Immature natural killer cell (primary cell): ENCODE measurements around the gene ENG. TPM values are rescaled to one million over a fixed set of nuclear protein-coding genes. Genes with fewer than 3 reads are reported as not detected.
A peak's percentile ranks its signal among the peaks of the same experiment; 100 is the strongest.
"Not testable (repeated sequence)": the region's sequence is repeated elsewhere in the genome, so short reads cannot be mapped to it uniquely, and the experiment has no call there.

ENCODE experiments used
- DNase-seq, 3 donors: peaks; one replicate each; pipeline ENCODE4 v3.0.0; 2022; ENCODE audit warnings: mixed read lengths in 1 of 3
- H3K27ac Mint-ChIP-seq, 6 donors: one replicate each; pipeline ENCODE4 v1.8.0; 2020; ENCODE audit warnings: mixed read lengths in 6 of 6, mild to moderate bottlenecking in 5 of 6, inconsistent platforms in 4 of 6, moderate library complexity in 3 of 6
- H3K27me3 Mint-ChIP-seq, 3 donors: one replicate each; pipeline ENCODE4 v1.8.0; 2020 to 2021; ENCODE audit warnings: low read depth in 3 of 3, mild to moderate bottlenecking in 3 of 3, mixed read lengths in 3 of 3, moderate library complexity in 3 of 3, inconsistent platforms in 1 of 3
- H3K36me3 Mint-ChIP-seq, 3 donors: one replicate each; pipeline ENCODE4 v1.8.0; 2020; ENCODE audit warnings: mixed read lengths in 3 of 3, inconsistent platforms in 2 of 3, mild to moderate bottlenecking in 2 of 3
- H3K4me1 Mint-ChIP-seq, 2 donors: one replicate each; pipeline ENCODE4 v1.8.0; 2020; ENCODE audit warnings: inconsistent platforms in 2 of 2, mild to moderate bottlenecking in 2 of 2, mixed read lengths in 2 of 2, moderate library complexity in 1 of 2
- H3K4me3 Mint-ChIP-seq, 5 donors: one replicate each; pipeline ENCODE4 v1.8.0; 2020; ENCODE audit warnings: mild to moderate bottlenecking in 5 of 5, mixed read lengths in 5 of 5, inconsistent platforms in 3 of 5, moderate library complexity in 3 of 5
- H3K9me3 Mint-ChIP-seq, 6 donors: one replicate each; pipeline ENCODE4 v1.8.0; 2020; ENCODE audit warnings: mild to moderate bottlenecking in 6 of 6, mixed read lengths in 6 of 6, inconsistent platforms in 4 of 6, moderate library complexity in 3 of 6
- polyA plus RNA-seq, 3 donors: library from polyadenylated mRNA; unstranded; fragments of 300-500 nt; fragmentation: Illumina TruSeq; gene quantifications; one replicate each; pipeline ENCODE4 v1.2.3, GENCODE V29; 2021

ENG gene
- polyA plus RNA-seq, 3 donors from 2014 or later, result 7.2 to 12.1 (median 8.6) TPM

- peaks cover 0 to 2% (median 0%) of the 10 kb centered on the region in 6 donors for H3K9me3 Mint-ChIP-seq
- H3K27ac Mint-ChIP-seq, result peak overlapping the region; percentile 75 to 88 (median 82)
- H3K4me3 Mint-ChIP-seq, result peak overlapping the region; percentile 32 to 69 (median 58)
- peaks cover 52 to 56% of the 10 kb centered on the region in 2 donors for H3K4me1 Mint-ChIP-seq
- H3K27me3 Mint-ChIP-seq, result peaks cover 0 to 2% (median 1%) of the 10 kb centered on the region in 3 donors
- no peak for DNase-seq
- peaks cover 0 to 9% (median 0%) of the 10 kb centered on the region in 3 donors for H3K36me3 Mint-ChIP-seq
Observed at GRCh38 chr9:127854960-127855359, 502 bp upstream of the ENG start.

GRCh38 chr9:127853312-127854183 is 910 bp downstream of the ENG start:
- peaks cover 2 to 12% (median 8%) of the 10 kb centered on the region in 6 donors for H3K9me3 Mint-ChIP-seq
- peaks cover 0 to 1% (median 0%) of the 10 kb centered on the region in 3 donors for H3K27me3 Mint-ChIP-seq
- peak in 1 of 3 donors; percentile 17 for DNase-seq
- peak overlapping the region; percentile 86 to 92 (median 89) for H3K4me3 Mint-ChIP-seq
- H3K36me3 Mint-ChIP-seq, result peaks cover 7 to 20% (median 8%) of the 10 kb centered on the region in 3 donors
- H3K27ac Mint-ChIP-seq, result peak overlapping the region; percentile 88 to 95 (median 93)
- H3K4me1 Mint-ChIP-seq, result peaks cover 45 to 49% of the 10 kb centered on the region in 2 donors

GRCh38 chr9:127852829-127853228 is 1.6 kb downstream of the ENG start:
- Mint-ChIP-seq H3K4me3 (peak overlapping the region; percentile 33 to 86 (median 62)), H3K9me3 (peaks cover 3 to 12% (median 8%) of the 10 kb centered on the region in 6 donors), H3K27me3 (peaks cover 0 to 1% (median 0%) of the 10 kb centered on the region in 3 donors), H3K27ac (peak overlapping the region; percentile 60 to 94 (median 85)), H3K4me1 (peaks cover 45 to 48% of the 10 kb centered on the region in 2 donors), H3K36me3 (peaks cover 7 to 22% (median 8%) of the 10 kb centered on the region in 3 donors)
- no peak for DNase-seq

- no peaks in the 10 kb centered on the region for H3K27me3 Mint-ChIP-seq
- peak overlapping the region in 2 of 6 donors; percentile 12 to 38 for H3K27ac Mint-ChIP-seq
- DNase-seq, result no peak
- peaks cover 7 to 22% (median 8%) of the 10 kb centered on the region in 3 donors for H3K36me3 Mint-ChIP-seq
- peak overlapping the region in 1 of 5 donors; percentile 12 for H3K4me3 Mint-ChIP-seq
- peaks cover 3 to 12% (median 8%) of the 10 kb centered on the region in 6 donors for H3K9me3 Mint-ChIP-seq
- H3K4me1 Mint-ChIP-seq, result peaks cover 41 to 43% of the 10 kb centered on the region in 2 donors
Observed at GRCh38 chr9:127850286-127850830, 4.1 kb downstream of the ENG start.

GRCh38 chr9:127848756-127849504 is 5.5 kb downstream of the ENG start:
- Mint-ChIP-seq H3K27me3 (no peaks in the 10 kb centered on the region), H3K4me1 (peaks cover 31 to 35% of the 10 kb centered on the region in 2 donors), H3K4me3 (no peak overlapping the region), H3K9me3 (peaks cover 3 to 12% (median 8%) of the 10 kb centered on the region in 6 donors), H3K27ac (peak overlapping the region in 3 of 6 donors; percentile 32 to 67 (median 33)), H3K36me3 (peaks cover 7 to 22% (median 8%) of the 10 kb centered on the region in 3 donors)
- no peak for DNase-seq

- Mint-ChIP-seq H3K27me3 (no peaks in the 10 kb centered on the region), H3K4me3 (no peak overlapping the region), H3K4me1 (peaks cover 24 to 27% of the 10 kb centered on the region in 2 donors), H3K9me3 (peaks cover 3 to 12% (median 8%) of the 10 kb centered on the region in 6 donors), H3K27ac (peak overlapping the region in 4 of 6 donors; percentile 49 to 58 (median 53)), H3K36me3 (peaks cover 7 to 22% (median 8%) of the 10 kb centered on the region in 3 donors)
- DNase-seq, result no peak
Observed at GRCh38 chr9:127847833-127848755, 6.4 kb downstream of the ENG start.

- peaks cover 15 to 18% of the 10 kb centered on the region in 2 donors for H3K4me1 Mint-ChIP-seq
- H3K36me3 Mint-ChIP-seq, result peaks cover 7 to 20% (median 8%) of the 10 kb centered on the region in 3 donors
- peak overlapping the region; percentile 49 to 80 (median 64) for H3K27ac Mint-ChIP-seq
- H3K27me3 Mint-ChIP-seq, result no peaks in the 10 kb centered on the region
- peaks cover 3 to 12% (median 8%) of the 10 kb centered on the region in 6 donors for H3K9me3 Mint-ChIP-seq
- peak in 1 of 3 donors; percentile 25 for DNase-seq
- no peak overlapping the region for H3K4me3 Mint-ChIP-seq
Observed at GRCh38 chr9:127847178-127847510, 7.3 kb downstream of the ENG start.

- H3K27ac Mint-ChIP-seq, result peak overlapping the region in 4 of 6 donors; percentile 49 to 80 (median 61)
- H3K4me3 Mint-ChIP-seq, result no peak overlapping the region
- DNase-seq, result no peak
- H3K36me3 Mint-ChIP-seq, result peaks cover 7 to 21% (median 8%) of the 10 kb centered on the region in 3 donors
- H3K27me3 Mint-ChIP-seq, result no peaks in the 10 kb centered on the region
- H3K4me1 Mint-ChIP-seq, result peaks cover 9 to 12% of the 10 kb centered on the region in 2 donors
- peaks cover 3 to 12% (median 8%) of the 10 kb centered on the region in 6 donors for H3K9me3 Mint-ChIP-seq
Observed at GRCh38 chr9:127846443-127847177, 7.8 kb downstream of the ENG start.

- H3K27ac Mint-ChIP-seq, H3K4me3 Mint-ChIP-seq: not testable (repeated sequence)
- peaks cover 9 to 10% of the 10 kb centered on the region in 2 donors for H3K4me1 Mint-ChIP-seq
Observed at GRCh38 chr9:127845619-127846018, 8.8 kb downstream of the ENG start.

GRCh38 chr9:127844821-127845359 is 9.6 kb downstream of the ENG start:
- Mint-ChIP-seq H3K36me3 (peaks cover 7 to 25% (median 8%) of the 10 kb centered on the region in 3 donors), H3K4me3 (no peak overlapping the region), H3K27ac (peak overlapping the region in 1 of 6 donors; percentile 19), H3K27me3 (no peaks in the 10 kb centered on the region), H3K9me3 (peaks cover 1 to 12% (median 8%) of the 10 kb centered on the region in 6 donors), H3K4me1 (peaks cover 9 to 10% of the 10 kb centered on the region in 2 donors)
- no peak for DNase-seq

More at GRCh38 chr9:127845619-127846018, 8.8 kb downstream of the ENG start:
- Mint-ChIP-seq H3K9me3 (peaks cover 3 to 12% (median 8%) of the 10 kb centered on the region in 6 donors), H3K36me3 (peaks cover 7 to 28% (median 8%) of the 10 kb centered on the region in 3 donors)
- not testable (repeated sequence) for H3K27me3 Mint-ChIP-seq, DNase-seq

GRCh38 chr9:127841087-127841835 is 13.2 kb downstream of the ENG start:
- Mint-ChIP-seq H3K4me1 (no peaks in the 10 kb centered on the region), H3K36me3 (peaks cover 0 to 16% (median 0%) of the 10 kb centered on the region in 3 donors), H3K4me3 (no peak overlapping the region), H3K27me3 (no peaks in the 10 kb centered on the region), H3K9me3 (no peaks in the 10 kb centered on the region), H3K27ac (peak overlapping the region in 1 of 6 donors; percentile 56)
- DNase-seq, result no peak
